HG03432 (cell line): ENCODE measurements around the gene ADIPOQ.
A peak's percentile ranks its signal among the peaks of the same experiment; 100 is the strongest.
"Not testable (repeated sequence)": the region's sequence is repeated elsewhere in the genome, so short reads cannot be mapped to it uniquely, and the experiment has no call there.

Experiments used
- ATAC-seq: cut with Tn5 transposase; IDR thresholded peaks from one replicate; pipeline ENCODE4 v1.9.1; 2021; ENCODE audit warnings: mild to moderate bottlenecking, moderate library complexity; ENCODE audit not compliant: unreplicated experiment

The ADIPOQ gene

GRCh38 chr3:186842426-186843038 lies at the start of gene ADIPOQ:
TSS of gene ADIPOQ (plus strand) at chr3:186842710. CDS start at chr3:186853059, 10,349 bp downstream.
- ATAC-seq: no peak

DNA sequence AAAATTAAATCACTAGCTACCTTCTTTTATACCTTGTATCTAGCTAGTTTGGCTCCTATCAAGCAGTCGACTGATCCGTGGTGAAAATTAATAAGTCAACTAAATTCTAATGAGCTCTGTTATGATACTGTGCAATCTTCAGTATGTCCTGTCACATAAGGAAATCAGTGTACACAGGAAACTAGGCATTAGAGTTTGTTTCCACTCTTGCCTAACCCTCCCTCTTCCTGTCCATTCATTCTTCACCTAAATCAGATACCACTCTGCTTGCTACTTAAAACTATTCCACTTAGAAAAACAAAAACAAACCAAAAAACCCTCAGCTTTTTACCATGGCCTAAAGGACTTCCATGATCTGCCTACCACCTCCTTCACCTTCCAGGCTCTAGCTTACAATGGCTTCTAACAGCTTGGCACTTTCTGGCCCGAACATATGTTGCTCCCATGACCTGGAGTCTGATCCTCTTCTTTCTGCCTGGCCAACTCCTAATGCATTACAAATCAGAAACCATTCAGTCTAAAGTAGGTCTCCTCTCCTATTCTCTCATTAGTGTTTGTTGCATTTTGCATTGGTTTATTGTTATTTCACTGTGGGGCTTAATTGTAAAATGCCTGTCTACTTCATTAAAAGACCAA lies 44.2 kb upstream of the ADIPOQ start:
- ATAC-seq: no peak

DNA sequence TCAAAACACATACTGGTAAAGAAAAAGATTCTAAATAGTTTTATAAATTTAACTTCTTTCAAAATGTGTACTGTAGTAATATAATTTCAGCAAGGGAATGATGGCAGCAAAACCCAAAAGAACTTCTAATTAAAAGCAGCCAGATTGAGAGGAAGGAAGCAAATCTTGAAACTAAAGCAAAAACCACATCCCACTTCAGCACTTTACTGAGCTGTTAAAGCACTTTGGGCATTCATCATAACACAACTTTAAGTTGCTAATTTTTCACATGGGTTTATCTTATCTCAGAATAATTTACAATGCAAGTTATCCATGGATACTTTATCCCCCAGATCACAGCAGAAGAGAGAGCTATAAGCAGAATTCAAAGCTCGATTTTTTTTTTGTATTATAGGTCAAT lies 42.2 kb upstream of the ADIPOQ start:
- no peak for ATAC-seq

GRCh38 chr3:186802701-186803100 lies 39.8 kb upstream of the ADIPOQ start:
- no peak for ATAC-seq

- not testable (repeated sequence) for ATAC-seq
Observed at GRCh38 chr3:186803447-186803846, 39.1 kb upstream of the ADIPOQ start.

- ATAC-seq: peak; percentile 96
Observed at GRCh38 chr3:186806089-186807055, 36.1 kb upstream of the ADIPOQ start, which contains the start of gene RFC4. TSS of gene RFC4 (minus strand) at chr3:186806482. CDS start at chr3:186804713, 1,769 bp downstream.

DNA sequence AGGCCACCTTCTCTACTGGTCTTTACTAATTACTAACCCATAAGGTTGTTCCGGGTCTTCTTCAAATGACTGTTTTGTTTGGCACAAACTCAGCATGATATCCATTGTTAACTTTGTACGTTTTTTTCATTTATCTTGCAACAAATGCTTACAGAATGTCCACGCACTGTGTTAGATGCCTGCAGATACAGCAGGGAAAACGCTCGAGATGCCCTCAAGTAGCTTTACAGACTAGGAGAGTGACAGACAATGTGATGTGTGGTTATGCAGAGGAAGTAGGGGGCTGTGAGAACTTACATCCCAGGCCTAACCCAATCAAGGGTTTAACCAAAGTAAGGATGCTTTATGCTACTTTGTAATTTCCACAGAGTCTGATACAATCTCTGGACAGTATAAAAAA lies 35.3 kb upstream of the ADIPOQ start:
- no peak for ATAC-seq

- no peak for ATAC-seq
Observed at GRCh38 chr3:186810336-186810996, 32.0 kb upstream of the ADIPOQ start.

- ATAC-seq: not testable (repeated sequence)
Observed at GRCh38 chr3:186811313-186811712, 31.2 kb upstream of the ADIPOQ start.

GRCh38 chr3:186814100-186814499 lies 28.4 kb upstream of the ADIPOQ start:
- no peak for ATAC-seq

DNA sequence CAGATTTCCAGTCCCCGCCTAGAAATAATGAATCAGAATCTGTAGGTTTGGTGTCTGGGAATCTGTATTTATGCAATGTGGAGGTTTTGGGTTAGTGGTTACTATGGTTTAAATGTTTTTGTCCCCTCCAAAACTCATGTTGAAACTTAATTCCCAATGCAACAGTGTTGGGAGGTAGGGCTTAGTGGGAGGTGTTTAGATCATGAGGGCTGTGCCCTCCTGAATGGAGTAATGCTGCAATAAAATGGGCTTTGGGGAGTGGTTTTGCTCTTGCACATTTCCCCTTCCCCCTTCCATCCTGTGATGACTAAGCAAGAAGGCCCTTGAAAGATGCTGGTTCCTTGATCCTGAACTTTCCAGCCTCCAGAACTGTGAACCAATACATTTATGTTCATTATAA lies 27.1 kb upstream of the ADIPOQ start:
- no peak for ATAC-seq

GRCh38 chr3:186818516-186818915 lies 24.0 kb upstream of the ADIPOQ start:
- ATAC-seq: no peak

DNA sequence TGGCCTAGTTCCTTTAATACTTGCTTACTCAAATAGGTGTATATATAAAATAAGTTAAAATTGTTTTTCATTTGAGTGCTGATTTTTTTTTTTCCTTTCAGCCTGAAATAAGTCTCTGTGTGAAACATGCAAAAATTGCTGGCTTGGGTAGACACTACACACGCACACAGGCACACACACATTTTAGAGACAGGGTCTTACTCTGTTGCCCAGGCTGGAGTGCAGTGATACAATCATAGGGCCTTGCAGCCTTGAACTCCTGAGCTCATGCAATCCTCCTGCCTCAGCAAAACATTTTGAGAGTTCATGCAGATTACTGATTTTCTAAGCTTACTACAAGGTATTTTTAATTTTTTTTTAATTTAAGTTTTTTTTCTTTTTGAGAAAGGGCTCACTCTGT lies 23.6 kb upstream of the ADIPOQ start:
- no peak for ATAC-seq

DNA sequence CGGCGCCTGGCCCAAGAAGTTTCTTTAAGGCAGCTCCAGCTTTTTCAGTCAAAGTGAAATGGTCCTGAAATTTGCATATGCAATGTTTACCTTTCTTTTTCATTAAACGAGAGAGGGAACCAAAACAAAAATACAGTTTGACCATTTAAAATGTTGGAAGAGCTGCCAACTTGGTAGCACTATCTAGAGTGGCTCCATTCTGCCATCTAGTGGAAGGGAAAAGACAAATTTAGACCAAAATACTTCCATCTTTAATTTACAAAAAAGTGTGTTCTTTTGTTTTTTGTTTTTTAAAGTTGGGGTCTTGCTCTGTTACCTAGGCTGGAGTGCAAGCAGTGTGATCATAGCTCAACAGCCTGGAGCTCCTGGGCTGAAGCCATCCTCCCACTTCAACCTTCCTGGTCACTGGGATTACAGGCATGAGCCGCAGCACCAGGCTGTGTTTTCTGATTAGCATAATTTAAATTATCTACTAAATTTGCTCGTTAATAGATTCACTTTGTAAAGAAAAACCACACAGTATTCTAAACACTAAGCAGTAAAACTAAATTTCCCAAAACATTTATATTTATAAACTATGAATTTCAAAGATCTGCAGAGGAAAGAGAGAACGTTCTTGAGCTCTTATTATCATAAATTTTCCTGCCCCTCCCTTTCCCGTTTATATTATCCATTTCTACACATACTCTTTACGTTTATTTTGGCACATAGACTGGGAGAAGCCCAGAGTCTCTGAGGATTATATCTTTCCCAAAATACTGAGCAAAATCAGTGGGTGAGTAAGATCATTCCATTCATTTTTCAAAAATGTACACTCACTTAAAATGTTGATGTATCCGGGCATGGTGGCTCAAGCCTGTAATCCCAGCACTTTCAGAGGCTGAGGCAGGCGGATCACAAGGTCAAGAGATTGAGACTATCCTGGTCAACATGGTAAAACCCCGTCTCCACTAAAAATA lies 20.8 kb upstream of the ADIPOQ start:
- no peak for ATAC-seq

DNA sequence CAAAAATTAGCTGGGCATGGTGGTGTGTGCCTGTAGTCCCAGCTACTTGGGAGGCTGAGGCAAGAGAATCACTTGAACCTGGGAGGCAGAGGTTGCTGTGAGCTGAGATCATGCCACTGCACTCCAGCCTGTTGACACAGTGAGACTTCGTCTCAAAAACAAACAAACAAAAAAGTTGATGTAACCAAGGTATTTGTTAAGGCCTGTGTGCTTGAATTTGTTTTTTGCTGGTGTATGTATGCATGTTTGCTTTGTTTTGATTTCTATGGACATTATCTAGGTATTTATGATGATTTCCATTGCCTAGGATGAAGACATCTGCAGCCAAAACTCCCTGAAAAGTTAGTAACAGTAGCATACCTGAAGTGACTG lies 20.1 kb upstream of the ADIPOQ start:
- ATAC-seq: not testable (repeated sequence)

DNA sequence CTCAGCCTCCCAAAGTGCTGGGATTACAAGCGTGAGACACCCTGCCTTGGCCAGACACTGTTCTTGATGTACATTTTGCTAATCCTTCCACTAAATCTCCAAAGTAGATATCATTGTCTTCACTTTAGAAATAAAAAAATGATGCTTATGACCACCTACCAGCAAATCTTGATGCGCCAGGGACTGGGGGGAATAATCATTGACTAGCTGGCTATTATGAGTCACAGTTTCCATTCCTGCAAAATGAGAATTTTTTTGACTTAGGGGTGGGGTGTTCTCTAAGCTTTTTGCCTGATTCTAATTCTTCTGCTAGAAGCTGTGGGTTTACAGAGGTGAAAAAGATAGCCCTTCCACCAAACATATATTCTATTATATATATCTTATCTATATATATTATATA lies 19.1 kb upstream of the ADIPOQ start:
- ATAC-seq: no peak

- ATAC-seq: no peak
Observed at GRCh38 chr3:186824430-186825139, 17.9 kb upstream of the ADIPOQ start.

DNA sequence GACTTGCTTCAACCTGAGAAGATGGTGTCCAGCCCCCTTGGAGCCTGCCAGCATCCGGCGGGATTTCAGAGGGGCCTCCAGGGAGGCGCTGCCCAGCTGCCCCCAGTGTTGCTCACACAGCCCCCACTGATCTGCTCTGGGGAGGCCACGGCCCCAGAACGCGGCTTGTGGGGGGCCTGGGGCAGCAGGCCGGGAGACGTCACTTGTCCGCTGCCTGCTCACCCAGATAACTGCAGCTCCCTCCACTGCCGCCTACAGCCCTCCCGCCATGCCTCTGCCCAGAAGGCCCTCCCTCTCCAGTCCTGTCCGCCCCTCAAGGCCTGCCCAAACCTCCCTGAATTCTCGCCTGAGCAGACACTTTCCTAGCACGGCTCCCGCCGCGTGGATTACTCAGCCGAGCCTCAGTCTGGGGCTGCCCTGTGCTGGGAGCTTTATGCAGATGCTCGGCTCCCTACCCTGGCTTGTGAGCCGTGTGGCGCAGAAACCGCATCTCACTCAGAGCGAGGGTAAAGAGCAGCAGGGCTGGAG lies 17.2 kb upstream of the ADIPOQ start:
- ATAC-seq: no peak

DNA sequence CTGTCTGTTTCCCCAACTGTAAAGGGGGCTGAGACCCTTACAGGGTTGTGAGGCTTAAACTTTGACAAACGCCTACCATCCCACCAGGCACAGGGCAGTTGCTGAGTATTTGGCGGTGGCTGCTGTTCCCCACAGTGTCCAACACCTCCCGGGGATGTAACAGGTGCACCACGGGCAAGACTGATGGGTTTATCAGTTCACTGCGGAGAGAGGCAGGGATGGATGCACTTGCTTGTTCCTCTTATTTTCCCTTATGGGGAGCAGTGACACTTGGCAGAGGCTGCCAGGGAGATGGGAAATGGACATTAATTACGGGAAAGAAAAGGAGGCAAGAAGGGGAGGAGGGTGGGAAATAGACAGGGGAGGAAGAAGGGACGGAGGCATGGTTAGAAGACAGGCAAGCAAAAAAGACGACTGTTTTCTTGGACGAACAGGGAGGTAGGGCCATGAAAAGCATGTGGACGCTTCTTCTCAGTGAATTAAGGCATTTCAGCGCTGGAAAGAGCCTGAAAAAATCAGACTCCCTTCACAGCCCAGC lies 16.6 kb upstream of the ADIPOQ start:
- no peak for ATAC-seq
